ENCODE measurements around the gene STARD3NL.

- TF ChIP-seq, protein P1, sequence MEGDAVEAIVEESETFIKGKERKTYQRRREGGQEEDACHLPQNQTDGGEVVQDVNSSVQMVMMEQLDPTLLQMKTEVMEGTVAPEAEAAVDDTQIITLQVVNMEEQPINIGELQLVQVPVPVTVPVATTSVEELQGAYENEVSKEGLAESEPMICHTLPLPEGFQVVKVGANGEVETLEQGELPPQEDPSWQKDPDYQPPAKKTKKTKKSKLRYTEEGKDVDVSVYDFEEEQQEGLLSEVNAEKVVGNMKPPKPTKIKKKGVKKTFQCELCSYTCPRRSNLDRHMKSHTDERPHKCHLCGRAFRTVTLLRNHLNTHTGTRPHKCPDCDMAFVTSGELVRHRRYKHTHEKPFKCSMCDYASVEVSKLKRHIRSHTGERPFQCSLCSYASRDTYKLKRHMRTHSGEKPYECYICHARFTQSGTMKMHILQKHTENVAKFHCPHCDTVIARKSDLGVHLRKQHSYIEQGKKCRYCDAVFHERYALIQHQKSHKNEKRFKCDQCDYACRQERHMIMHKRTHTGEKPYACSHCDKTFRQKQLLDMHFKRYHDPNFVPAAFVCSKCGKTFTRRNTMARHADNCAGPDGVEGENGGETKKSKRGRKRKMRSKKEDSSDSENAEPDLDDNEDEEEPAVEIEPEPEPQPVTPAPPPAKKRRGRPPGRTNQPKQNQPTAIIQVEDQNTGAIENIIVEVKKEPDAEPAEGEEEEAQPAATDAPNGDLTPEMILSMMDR (tag by site-specific recombination; IDR thresholded peaks at IDR 0.05), result no peak
- TF ChIP-seq ZNF324 (tag by site-specific recombination; IDR thresholded peaks at IDR 0.05), result no peak
- TF ChIP-seq, protein P2, sequence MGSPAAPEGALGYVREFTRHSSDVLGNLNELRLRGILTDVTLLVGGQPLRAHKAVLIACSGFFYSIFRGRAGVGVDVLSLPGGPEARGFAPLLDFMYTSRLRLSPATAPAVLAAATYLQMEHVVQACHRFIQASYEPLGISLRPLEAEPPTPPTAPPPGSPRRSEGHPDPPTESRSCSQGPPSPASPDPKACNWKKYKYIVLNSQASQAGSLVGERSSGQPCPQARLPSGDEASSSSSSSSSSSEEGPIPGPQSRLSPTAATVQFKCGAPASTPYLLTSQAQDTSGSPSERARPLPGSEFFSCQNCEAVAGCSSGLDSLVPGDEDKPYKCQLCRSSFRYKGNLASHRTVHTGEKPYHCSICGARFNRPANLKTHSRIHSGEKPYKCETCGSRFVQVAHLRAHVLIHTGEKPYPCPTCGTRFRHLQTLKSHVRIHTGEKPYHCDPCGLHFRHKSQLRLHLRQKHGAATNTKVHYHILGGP (tag by site-specific recombination; IDR thresholded peaks at IDR 0.05), result no peak
- no peak for TF ChIP-seq PRDM1 (tag by site-specific recombination; IDR thresholded peaks at IDR 0.05)
- TF ChIP-seq, protein P3, sequence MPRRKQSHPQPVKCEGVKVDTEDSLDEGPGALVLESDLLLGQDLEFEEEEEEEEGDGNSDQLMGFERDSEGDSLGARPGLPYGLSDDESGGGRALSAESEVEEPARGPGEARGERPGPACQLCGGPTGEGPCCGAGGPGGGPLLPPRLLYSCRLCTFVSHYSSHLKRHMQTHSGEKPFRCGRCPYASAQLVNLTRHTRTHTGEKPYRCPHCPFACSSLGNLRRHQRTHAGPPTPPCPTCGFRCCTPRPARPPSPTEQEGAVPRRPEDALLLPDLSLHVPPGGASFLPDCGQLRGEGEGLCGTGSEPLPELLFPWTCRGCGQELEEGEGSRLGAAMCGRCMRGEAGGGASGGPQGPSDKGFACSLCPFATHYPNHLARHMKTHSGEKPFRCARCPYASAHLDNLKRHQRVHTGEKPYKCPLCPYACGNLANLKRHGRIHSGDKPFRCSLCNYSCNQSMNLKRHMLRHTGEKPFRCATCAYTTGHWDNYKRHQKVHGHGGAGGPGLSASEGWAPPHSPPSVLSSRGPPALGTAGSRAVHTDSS (tag by site-specific recombination; IDR thresholded peaks at IDR 0.05), result no peak
- no peak for TF ChIP-seq KLF8 (tag by site-specific recombination; IDR thresholded peaks at IDR 0.05)
- no peak for TF ChIP-seq ZNF600 (tag by site-specific recombination; IDR thresholded peaks at IDR 0.05)
These were observed 98.2 kb downstream of the STARD3NL start for GRCh38 chr7:38276096-38276877.

Measured in HEK293 (cell line).